A549 (cell line): ENCODE measurements around the gene FAM163A.

ENCODE experiments used
- CBX2 ChIP-seq: fragments of 200-600 bp; sonication (generic); IDR thresholded peaks from 2 replicates; pipeline ENCODE4 v1.6.1; 2016; ENCODE audit warnings: low read depth, mild to moderate bottlenecking, borderline replicate concordance
- CHD2 ChIP-seq: fragments of 150-350 bp; IDR thresholded peaks from 2 replicates; pipeline ENCODE4 v1.6.1; 2014; ENCODE audit warnings: low read length; ENCODE audit not compliant: partially characterized antibody
- EP300 ChIP-seq, 2 experiments: fragments of >200 bp; sonication (Bioruptor Twin); formaldehyde crosslinking; IDR thresholded peaks; 2 replicates in 1 of 2; 3 replicates in 1 of 2; pipeline ENCODE4 v1.6.1; 2016 to 2017
- MYC ChIP-seq: IDR thresholded peaks from 2 replicates; pipeline ENCODE4 v1.6.1; 2012; ENCODE audit warnings: mild to moderate bottlenecking, inconsistent platforms, low read length, improper control_type of control experiment, borderline replicate concordance
- POLR2A ChIP-seq: IDR thresholded peaks from 2 replicates; pipeline ENCODE4 v1.6.1; 2012; ENCODE audit warnings: mild to moderate bottlenecking, low read length
- RAD21 ChIP-seq, 2 experiments: fragments of >200 bp in 1 of 2; sonication (Bioruptor Twin) in 1 of 2; formaldehyde crosslinking in 1 of 2; IDR thresholded peaks in 1 of 2; conservative IDR thresholded peaks in 1 of 2; 2 replicates in 1 of 2; 3 replicates in 1 of 2; pipeline ENCODE4 v1.6.1; 2012 to 2018; ENCODE audit warnings: inconsistent platforms in 1 of 2
- RFX5 ChIP-seq: fragments of 450-650 bp; IDR thresholded peaks from 2 replicates; pipeline ENCODE4 v1.7.1; 2014; ENCODE audit warnings: antibody characterized with exemption, mild to moderate bottlenecking, moderate library complexity
- TP53 ChIP-seq: fragments of 250-450 bp; sonication (Bioruptor Pico); IDR thresholded peaks from 2 replicates; pipeline ENCODE4 v1.5.0; 2021; ENCODE audit warnings: mild to moderate bottlenecking, moderate library complexity
- TF ChIP-seq, protein P1 (sequence below): fragments of >200 bp; sonication (Bioruptor Twin); formaldehyde crosslinking; IDR thresholded peaks from 3 replicates; pipeline ENCODE4 v1.5.1; 2016
- TF ChIP-seq, protein P2 (sequence below): fragments of 450-650 bp; IDR thresholded peaks from 2 replicates; pipeline ENCODE4 v1.6.1; 2014; ENCODE audit warnings: antibody characterized with exemption

DNA sequence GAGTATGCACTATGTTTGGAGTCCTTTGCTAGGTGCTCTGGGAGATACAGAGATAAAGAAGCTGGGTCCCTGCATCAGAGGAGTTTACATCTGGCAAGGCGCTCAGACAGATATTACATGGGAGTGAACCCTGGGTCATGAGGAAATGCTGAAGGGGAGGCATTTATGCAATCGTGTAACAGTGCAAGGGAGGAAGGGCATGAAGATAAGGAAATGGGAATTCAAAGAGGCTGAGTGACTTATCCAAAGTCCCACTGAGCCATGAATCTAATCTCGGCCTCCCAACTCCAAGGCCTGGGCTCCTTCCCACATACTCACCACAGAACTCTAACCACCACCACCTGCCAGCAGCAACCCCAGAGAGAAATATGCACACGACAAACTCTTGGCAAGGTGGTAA, 51.6 kb downstream of the FAM163A start:
- no peak for TF ChIP-seq CHD2
- TF ChIP-seq CBX2, result no peak
- no peak for TF ChIP-seq POLR2A
- TF ChIP-seq, protein P1, sequence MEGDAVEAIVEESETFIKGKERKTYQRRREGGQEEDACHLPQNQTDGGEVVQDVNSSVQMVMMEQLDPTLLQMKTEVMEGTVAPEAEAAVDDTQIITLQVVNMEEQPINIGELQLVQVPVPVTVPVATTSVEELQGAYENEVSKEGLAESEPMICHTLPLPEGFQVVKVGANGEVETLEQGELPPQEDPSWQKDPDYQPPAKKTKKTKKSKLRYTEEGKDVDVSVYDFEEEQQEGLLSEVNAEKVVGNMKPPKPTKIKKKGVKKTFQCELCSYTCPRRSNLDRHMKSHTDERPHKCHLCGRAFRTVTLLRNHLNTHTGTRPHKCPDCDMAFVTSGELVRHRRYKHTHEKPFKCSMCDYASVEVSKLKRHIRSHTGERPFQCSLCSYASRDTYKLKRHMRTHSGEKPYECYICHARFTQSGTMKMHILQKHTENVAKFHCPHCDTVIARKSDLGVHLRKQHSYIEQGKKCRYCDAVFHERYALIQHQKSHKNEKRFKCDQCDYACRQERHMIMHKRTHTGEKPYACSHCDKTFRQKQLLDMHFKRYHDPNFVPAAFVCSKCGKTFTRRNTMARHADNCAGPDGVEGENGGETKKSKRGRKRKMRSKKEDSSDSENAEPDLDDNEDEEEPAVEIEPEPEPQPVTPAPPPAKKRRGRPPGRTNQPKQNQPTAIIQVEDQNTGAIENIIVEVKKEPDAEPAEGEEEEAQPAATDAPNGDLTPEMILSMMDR, result no peak
- no peak for TF ChIP-seq RFX5
- no peak for TF ChIP-seq RAD21 (conservative IDR thresholded peaks at IDR 0.05 in 1 of 2, IDR thresholded peaks at IDR 0.05 in 1 of 2)
- TF ChIP-seq EP300 (IDR thresholded peaks at IDR 0.05), result no peak
- TF ChIP-seq MYC, result no peak
- TF ChIP-seq TP53, result no peak
- TF ChIP-seq, protein P2, sequence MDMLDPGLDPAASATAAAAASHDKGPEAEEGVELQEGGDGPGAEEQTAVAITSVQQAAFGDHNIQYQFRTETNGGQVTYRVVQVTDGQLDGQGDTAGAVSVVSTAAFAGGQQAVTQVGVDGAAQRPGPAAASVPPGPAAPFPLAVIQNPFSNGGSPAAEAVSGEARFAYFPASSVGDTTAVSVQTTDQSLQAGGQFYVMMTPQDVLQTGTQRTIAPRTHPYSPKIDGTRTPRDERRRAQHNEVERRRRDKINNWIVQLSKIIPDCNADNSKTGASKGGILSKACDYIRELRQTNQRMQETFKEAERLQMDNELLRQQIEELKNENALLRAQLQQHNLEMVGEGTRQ, result no peak
